RWPE1 (cell line): ENCODE results near the gene C1QTNF2.

Experiments used
- CTCF ChIA-PET: fragments of 350-600 bp; sonication (Branson Sonifier 250); formaldehyde crosslinking; extraction: SDS; loops from one replicate; lab custom pipeline; 2021; lab: Yijun Ruan, JAX
- POLR2A ChIA-PET: fragments of 400-600 bp; formaldehyde crosslinking; extraction: SDS; loops from one replicate; lab custom pipeline; 2020; ENCODE audit warnings: antibody characterized with exemption; ENCODE audit not compliant: low non-redundant PET; lab: Yijun Ruan, JAX
- DNase-seq: peaks from one replicate; pipeline ENCODE4 v3.0.0; 2012; ENCODE audit warnings: low spot score
- H3K27ac ChIP-seq: fragments of 450-650 bp; 2 replicates; pipeline ENCODE4 v1.5.1; 2017
- CTCF ChIP-seq: fragments of 450-650 bp; conservative IDR thresholded peaks from 2 replicates; pipeline ENCODE4 v1.5.1; 2017; ENCODE audit warnings: low read depth, mild to moderate bottlenecking

Gene C1QTNF2

GRCh38 chr5:160367261-160367660 lies 3.2 kb downstream of the C1QTNF2 start:
- H3K27ac ChIP-seq = no peak overlapping the region
- ChIA-PET POLR2A (no interaction called here), CTCF (interaction anchor here (0.7 kb wide), 1 partner anchor 1136 kb away, joined by 3 read pairs; no protein-coding TSS in a partner anchor)
- DNase-seq = no peak
- TF ChIP-seq CTCF = no peak

GRCh38 chr5:160366230-160366629 lies 4.2 kb downstream of the C1QTNF2 start:
- H3K27ac ChIP-seq = no peak overlapping the region
- ChIA-PET POLR2A (no interaction called here), CTCF (interaction anchor here (0.6 kb wide), 1 partner anchor 285 kb away, joined by 6 read pairs; no protein-coding TSS in a partner anchor)
- no peak for TF ChIP-seq CTCF
- DNase-seq = no peak

GRCh38 chr5:160363660-160364395 lies 6.6 kb downstream of the C1QTNF2 start:
- TF ChIP-seq CTCF = no peak
- H3K27ac ChIP-seq = no peak overlapping the region
- ChIA-PET CTCF (interaction anchor here (0.7 to 0.9 kb wide), 2 partner anchors 8 to 11 kb away, joined by 3 read pairs; no protein-coding TSS in a partner anchor), POLR2A (no interaction called here)
- no peak for DNase-seq

- TF ChIP-seq CTCF = no peak
- ChIA-PET CTCF (interaction anchor here (0.7 to 0.9 kb wide), 3 partner anchors 9 to 308 kb away, joined by 3 read pairs; no protein-coding TSS in a partner anchor), POLR2A (no interaction called here)
- DNase-seq = no peak
- no peak overlapping the region for H3K27ac ChIP-seq
These were observed 7.2 kb downstream of the C1QTNF2 start for GRCh38 chr5:160363211-160363610.

GRCh38 chr5:160361624-160362228 lies 8.7 kb downstream of the C1QTNF2 start:
- no peak for DNase-seq
- ChIA-PET CTCF (interaction anchor here (2.5 kb wide), 1 partner anchor 16 kb away, joined by 13 read pairs; no protein-coding TSS in a partner anchor), POLR2A (no interaction called here)
- no peak overlapping the region for H3K27ac ChIP-seq
- no peak for TF ChIP-seq CTCF

- DNase-seq = no peak
- POLR2A ChIA-PET = no interaction called here
- CTCF ChIA-PET = interaction anchor here (0.5 to 2.5 kb wide), 4 partner anchors 15 to 339 kb away, joined by 3 to 13 read pairs (median 4); no protein-coding TSS in a partner anchor
- TF ChIP-seq CTCF = no peak
- no peak overlapping the region for H3K27ac ChIP-seq
These were observed 10.1 kb downstream of the C1QTNF2 start for GRCh38 chr5:160360310-160360709.
